Progenitor cell of endocrine pancreas (in vitro differentiated cells): Measurements from ENCODE around the gene CERK. TPM values are rescaled to one million over a fixed set of nuclear protein-coding genes. Genes with fewer than 3 reads are reported as not detected.

Experiments
- DNase-seq: peaks from one replicate; pipeline ENCODE4 v3.0.0; 2021; ENCODE audit warnings: low spot score; ENCODE audit not compliant: unreplicated experiment
- H3K27ac Mint-ChIP-seq: 2 replicates; pipeline ENCODE4 v1.8.0; 2021; ENCODE audit warnings: mild to moderate bottlenecking, moderate library complexity, mixed read lengths
- H3K27me3 Mint-ChIP-seq: 2 replicates; pipeline ENCODE4 v1.8.0; 2021; ENCODE audit warnings: mixed read lengths
- H3K36me3 Mint-ChIP-seq: 2 replicates; pipeline ENCODE4 v1.8.0; 2022; ENCODE audit warnings: mixed read lengths; ENCODE audit not compliant: insufficient read depth
- H3K4me1 Mint-ChIP-seq: 2 replicates; pipeline ENCODE4 v1.8.0; 2021; ENCODE audit warnings: low read depth, mixed read lengths
- H3K4me3 Mint-ChIP-seq: 2 replicates; pipeline ENCODE4 v1.8.0; 2021; ENCODE audit warnings: low read depth, mild to moderate bottlenecking, moderate library complexity, mixed read lengths
- H3K9me3 Mint-ChIP-seq: 2 replicates; pipeline ENCODE4 v1.8.0; 2021; ENCODE audit warnings: low read depth, mixed read lengths
- CTCF ChIP-seq: fragments of 200-600 bp; sonication (generic); IDR thresholded peaks from one replicate; pipeline ENCODE4 v1.5.0; 2021; ENCODE audit warnings: antibody characterized with exemption, mild to moderate bottlenecking; ENCODE audit not compliant: unreplicated experiment
- total RNA-seq: library from RNA; stranded (reverse); gene quantifications from 2 replicates; pipeline ENCODE4 v1.2.1, GENCODE V29; 2021

CERK gene
- total RNA-seq, 1 donor from 2014 or later: 62.0 TPM

- DNase-seq: no peak
- Mint-ChIP-seq H3K36me3 (peaks cover 1% of the 10 kb centered on the region), H3K27me3 (no peaks in the 10 kb centered on the region), H3K9me3 (no peaks in the 10 kb centered on the region), H3K4me1 (peaks cover 4% of the 10 kb centered on the region), H3K27ac (no peak overlapping the region), H3K4me3 (no peak overlapping the region)
- no peak for TF ChIP-seq CTCF
These were observed 76.7 kb downstream of the CERK start for GRCh38 chr22:46661221-46661851.

- no peaks in the 10 kb centered on the region for H3K36me3 Mint-ChIP-seq
- TF ChIP-seq CTCF: peak; percentile 20
- no peak overlapping the region for H3K27ac Mint-ChIP-seq
- H3K4me1 Mint-ChIP-seq: peaks cover 4% of the 10 kb centered on the region
- H3K27me3 Mint-ChIP-seq: no peaks in the 10 kb centered on the region
- no peak for DNase-seq
- no peaks in the 10 kb centered on the region for H3K9me3 Mint-ChIP-seq
- H3K4me3 Mint-ChIP-seq: no peak overlapping the region
These were observed 77.3 kb downstream of the CERK start for GRCh38 chr22:46660604-46661201.

- no peaks in the 10 kb centered on the region for H3K27me3 Mint-ChIP-seq
- no peaks in the 10 kb centered on the region for H3K9me3 Mint-ChIP-seq
- no peaks in the 10 kb centered on the region for H3K36me3 Mint-ChIP-seq
- peaks cover 4% of the 10 kb centered on the region for H3K4me1 Mint-ChIP-seq
- H3K4me3 Mint-ChIP-seq: no peak overlapping the region
- no peak overlapping the region for H3K27ac Mint-ChIP-seq
- DNase-seq: no peak
- TF ChIP-seq CTCF: no peak
These were observed 78.3 kb downstream of the CERK start for GRCh38 chr22:46659791-46660186.

GRCh38 chr22:46659059-46659790 is 78.8 kb downstream of the CERK start:
- Mint-ChIP-seq H3K27ac (no peak overlapping the region), H3K36me3 (no peaks in the 10 kb centered on the region), H3K27me3 (no peaks in the 10 kb centered on the region), H3K4me3 (no peak overlapping the region), H3K9me3 (no peaks in the 10 kb centered on the region), H3K4me1 (peaks cover 4% of the 10 kb centered on the region)
- TF ChIP-seq CTCF: no peak
- DNase-seq: no peak

- Mint-ChIP-seq H3K36me3 (no peaks in the 10 kb centered on the region), H3K9me3 (no peaks in the 10 kb centered on the region), H3K4me3 (no peak overlapping the region), H3K4me1 (peaks cover 4% of the 10 kb centered on the region), H3K27ac (peak overlapping the region; percentile 41), H3K27me3 (no peaks in the 10 kb centered on the region)
- DNase-seq: no peak
- TF ChIP-seq CTCF: no peak
These were observed 79.8 kb downstream of the CERK start for GRCh38 chr22:46657996-46658947.
